Measurements from ENCODE around the gene ITGB7. TPM values are rescaled to one million over a fixed set of nuclear protein-coding genes. Genes with fewer than 3 reads are reported as not detected.
A peak's percentile ranks its signal among the peaks of the same experiment; 100 is the strongest.

ITGB7 gene
- total and polyA plus RNA-seq, 4 donors: 0.61 to 0.79 (median 0.66) TPM

DNA sequence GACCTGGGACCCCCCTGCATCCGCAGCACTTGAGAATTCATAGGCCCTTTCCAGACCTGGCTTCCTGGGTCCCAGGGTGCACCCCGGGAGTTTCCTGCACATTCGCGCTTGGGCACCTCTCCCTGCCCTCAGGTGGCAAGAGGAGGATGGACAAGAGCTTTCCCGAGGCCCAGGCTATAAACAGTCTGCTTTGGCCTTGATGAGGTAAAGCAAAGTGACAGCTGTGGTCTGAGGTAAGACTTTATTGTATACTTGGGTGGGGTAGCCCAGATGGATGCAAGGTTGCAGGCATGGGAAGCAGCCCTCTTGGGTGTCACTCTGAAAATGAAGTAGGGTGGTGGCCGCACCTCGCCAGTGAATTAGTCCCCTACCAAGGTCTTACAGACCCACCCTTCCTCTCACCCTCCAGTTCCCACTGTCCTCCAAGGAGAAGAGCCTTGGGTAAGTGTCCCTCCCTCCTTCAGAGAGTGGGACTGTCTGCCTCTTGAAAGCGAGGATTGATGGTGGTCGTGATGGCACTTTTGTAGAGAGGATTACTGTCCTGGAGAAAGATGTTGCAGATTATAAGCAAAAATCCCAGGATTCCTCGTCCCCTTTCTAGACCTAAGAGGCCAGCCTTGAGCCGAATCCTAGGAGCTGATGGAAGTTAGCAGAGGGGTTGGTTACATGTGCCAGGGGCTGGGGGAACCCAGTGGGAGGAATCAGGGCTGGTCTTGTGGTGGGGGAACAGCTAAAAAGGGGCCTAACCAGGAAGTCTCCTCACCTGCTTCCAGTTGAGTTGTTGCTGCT lies 15.8 kb downstream of the ITGB7 start:
- DNase-seq (ENCODE audit: low read depth in 4 of 6, low spot score in 6 of 6): no peak
- H3K9me3 ChIP-seq (ENCODE audit: control insufficient read depth, insufficient read depth, low read length): no peaks in the 10 kb centered on the region
- H3K27ac ChIP-seq (ENCODE audit: low read depth, low read length): no peak overlapping the region
- H3K36me3 ChIP-seq (ENCODE audit: control insufficient read depth, insufficient read depth, low read length): peaks cover 47% of the 10 kb centered on the region
- H3K27me3 ChIP-seq (ENCODE audit: control insufficient read depth, insufficient read depth, low read length): peaks cover 6% of the 10 kb centered on the region
- WGBS (ENCODE audit: insufficient coverage): 90% methylated on average over 6 of the region's 11 CpGs
- H3K4me1 ChIP-seq (ENCODE audit: control insufficient read depth, insufficient read depth, low read length): no peaks in the 10 kb centered on the region
- H3K4me3 ChIP-seq (ENCODE audit: low read depth, low read length): no peak overlapping the region

DNA sequence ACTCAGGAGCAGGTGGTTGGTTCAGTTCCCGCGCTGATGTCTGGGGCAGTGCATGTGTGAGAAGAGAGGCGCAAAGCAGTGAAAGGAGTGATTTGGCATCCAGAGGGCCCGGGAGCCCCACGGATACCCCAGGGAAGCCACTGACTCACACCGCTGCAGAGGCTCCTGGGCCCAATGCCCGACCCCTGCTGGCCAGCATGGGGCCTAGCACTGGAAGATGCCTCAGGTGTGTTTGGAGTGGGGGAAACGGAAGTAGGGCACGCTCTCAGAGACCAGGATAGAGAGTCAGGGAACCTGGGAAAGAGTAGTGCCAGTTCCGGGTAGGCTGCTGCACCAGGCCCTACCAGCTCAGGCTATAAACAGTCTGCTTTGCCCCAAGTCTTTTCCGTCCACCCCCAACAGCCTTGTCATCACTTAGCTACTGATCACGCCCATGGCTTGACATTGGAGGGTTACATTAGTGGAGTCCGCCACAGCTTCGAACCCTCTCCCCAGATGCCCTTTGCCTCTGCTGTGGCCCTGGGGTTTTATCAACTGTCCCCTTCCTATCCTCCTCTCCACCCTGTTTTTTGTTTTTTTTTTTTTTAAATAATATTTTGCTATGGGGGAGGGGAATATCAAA lies 16.8 kb downstream of the ITGB7 start:
- 39% methylated on average over 11 of the region's 14 CpGs for WGBS (ENCODE audit: insufficient coverage)
- peak in 2 of 6 donors; percentile 31 to 39 for DNase-seq (ENCODE audit: low read depth in 4 of 6, low spot score in 6 of 6)
- H3K36me3 ChIP-seq (ENCODE audit: control insufficient read depth, insufficient read depth, low read length): peaks cover 56% of the 10 kb centered on the region
- no peaks in the 10 kb centered on the region for H3K27me3 ChIP-seq (ENCODE audit: control insufficient read depth, insufficient read depth, low read length)
- H3K4me3 ChIP-seq (ENCODE audit: low read depth, low read length): no peak overlapping the region
- H3K27ac ChIP-seq (ENCODE audit: low read depth, low read length): no peak overlapping the region
- H3K9me3 ChIP-seq (ENCODE audit: control insufficient read depth, insufficient read depth, low read length): no peaks in the 10 kb centered on the region
- H3K4me1 ChIP-seq (ENCODE audit: control insufficient read depth, insufficient read depth, low read length): no peaks in the 10 kb centered on the region

DNA sequence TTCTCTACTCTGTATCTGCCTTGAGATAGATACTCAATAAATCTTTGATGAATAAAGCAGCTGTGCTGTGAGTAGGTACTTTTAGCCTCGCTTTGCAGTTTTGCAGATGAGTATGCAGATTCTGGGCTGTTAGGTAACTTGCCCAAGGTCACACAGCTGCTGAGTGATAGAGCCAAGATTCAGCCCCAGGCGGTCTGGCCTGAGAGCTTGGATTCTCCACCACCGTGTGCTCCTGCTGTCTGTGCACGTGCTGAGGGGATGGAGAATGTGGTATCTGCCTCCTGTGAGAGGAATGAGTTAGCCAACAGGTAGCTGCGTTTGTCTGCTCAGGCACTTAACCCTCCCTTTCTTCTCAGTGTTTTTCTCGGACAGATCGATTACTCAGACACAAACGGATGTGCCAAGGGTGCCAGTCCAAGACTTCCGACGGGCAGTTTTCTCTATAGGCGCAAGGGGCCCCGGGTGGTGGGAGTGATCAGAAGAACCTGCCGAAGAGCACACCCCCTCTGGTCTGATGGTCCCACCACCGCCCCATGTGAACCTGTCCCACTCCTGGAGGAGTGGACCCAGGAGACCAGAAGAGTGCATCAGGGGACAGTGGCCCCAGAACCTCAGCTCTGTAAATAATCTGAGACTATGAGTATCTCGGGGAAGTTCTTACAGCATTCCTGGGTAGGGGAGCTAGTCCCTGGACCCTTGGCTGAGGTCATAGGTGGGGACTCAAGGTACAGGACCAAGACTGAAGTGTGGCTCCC lies 19.7 kb downstream of the ITGB7 start:
- whole genome bisulfite sequencing (ENCODE audit: insufficient coverage): 91% methylated on average over 13 of the region's 15 CpGs
- no peaks in the 10 kb centered on the region for H3K9me3 ChIP-seq (ENCODE audit: control insufficient read depth, insufficient read depth, low read length)
- peaks cover 71% of the 10 kb centered on the region for H3K36me3 ChIP-seq (ENCODE audit: control insufficient read depth, insufficient read depth, low read length)
- no peaks in the 10 kb centered on the region for H3K27me3 ChIP-seq (ENCODE audit: control insufficient read depth, insufficient read depth, low read length)
- no peak for DNase-seq (ENCODE audit: low read depth in 4 of 6, low spot score in 6 of 6)
- H3K4me3 ChIP-seq (ENCODE audit: low read depth, low read length): no peak overlapping the region
- H3K4me1 ChIP-seq (ENCODE audit: control insufficient read depth, insufficient read depth, low read length): peaks cover 11% of the 10 kb centered on the region
- no peak overlapping the region for H3K27ac ChIP-seq (ENCODE audit: low read depth, low read length)

GRCh38 chr12:53186745-53187144 lies 20.3 kb downstream of the ITGB7 start:
- Histone ChIP-seq H3K4me1 (ENCODE audit: control insufficient read depth, insufficient read depth, low read length) (peaks cover 17% of the 10 kb centered on the region), H3K27ac (ENCODE audit: low read depth, low read length) (no peak overlapping the region), H3K9me3 (ENCODE audit: control insufficient read depth, insufficient read depth, low read length) (no peaks in the 10 kb centered on the region), H3K27me3 (ENCODE audit: control insufficient read depth, insufficient read depth, low read length) (no peaks in the 10 kb centered on the region), H3K36me3 (ENCODE audit: control insufficient read depth, insufficient read depth, low read length) (peaks cover 68% of the 10 kb centered on the region), H3K4me3 (ENCODE audit: low read depth, low read length) (no peak overlapping the region)
- DNase-seq (ENCODE audit: low read depth in 4 of 6, low spot score in 6 of 6): no peak
- 91% methylated on average over 2 of the region's 4 CpGs for WGBS (ENCODE audit: insufficient coverage)

DNA sequence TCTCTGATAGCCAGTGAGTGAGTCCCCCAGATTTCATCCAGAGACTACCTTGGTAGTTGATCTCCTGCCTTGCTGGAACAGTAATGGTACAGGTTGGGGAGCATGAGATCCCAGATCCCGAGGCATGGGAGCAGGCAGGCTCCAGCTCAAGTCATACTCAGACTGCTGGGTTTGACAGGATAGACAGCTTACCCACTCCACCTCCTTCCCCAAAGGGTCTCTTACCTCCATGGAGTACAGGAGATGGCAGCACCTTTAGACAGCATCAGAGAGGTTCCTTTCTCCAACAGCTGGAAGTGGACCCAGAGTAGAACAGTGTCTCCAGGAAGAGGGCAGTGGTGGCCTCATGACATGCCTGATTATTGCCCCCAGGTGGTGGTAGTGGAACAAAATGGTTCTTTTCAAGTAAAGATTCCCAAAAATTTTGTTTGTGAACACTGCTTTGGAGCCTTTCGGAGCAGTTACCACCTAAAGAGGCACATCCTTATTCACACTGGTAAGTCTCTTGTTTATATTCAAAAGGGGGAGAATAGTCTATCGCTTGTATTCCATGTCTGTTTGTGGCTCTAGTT lies 21.4 kb downstream of the ITGB7 start:
- H3K27ac ChIP-seq (ENCODE audit: low read depth, low read length): no peak overlapping the region
- H3K9me3 ChIP-seq (ENCODE audit: control insufficient read depth, insufficient read depth, low read length): no peaks in the 10 kb centered on the region
- DNase-seq (ENCODE audit: low read depth in 4 of 6, low spot score in 6 of 6): no peak
- no peak overlapping the region for H3K4me3 ChIP-seq (ENCODE audit: low read depth, low read length)
- WGBS (ENCODE audit: insufficient coverage): 100% methylated on average over 2 of the region's 3 CpGs
- H3K36me3 ChIP-seq (ENCODE audit: control insufficient read depth, insufficient read depth, low read length): peaks cover 62% of the 10 kb centered on the region
- H3K4me1 ChIP-seq (ENCODE audit: control insufficient read depth, insufficient read depth, low read length): peaks cover 23% of the 10 kb centered on the region
- H3K27me3 ChIP-seq (ENCODE audit: control insufficient read depth, insufficient read depth, low read length): no peaks in the 10 kb centered on the region

- Histone ChIP-seq H3K36me3 (ENCODE audit: control insufficient read depth, insufficient read depth, low read length) (peaks cover 57% of the 10 kb centered on the region), H3K27ac (ENCODE audit: low read depth, low read length) (no peak overlapping the region), H3K27me3 (ENCODE audit: control insufficient read depth, insufficient read depth, low read length) (no peaks in the 10 kb centered on the region), H3K9me3 (ENCODE audit: control insufficient read depth, insufficient read depth, low read length) (no peaks in the 10 kb centered on the region), H3K4me3 (ENCODE audit: low read depth, low read length) (no peak overlapping the region), H3K4me1 (ENCODE audit: control insufficient read depth, insufficient read depth, low read length) (peaks cover 26% of the 10 kb centered on the region)
- DNase-seq (ENCODE audit: low read depth in 4 of 6, low spot score in 6 of 6): no peak
- WGBS (ENCODE audit: insufficient coverage): 95% methylated on average over 6 of the region's 6 CpGs
Observed at GRCh38 chr12:53184828-53185227, 22.2 kb downstream of the ITGB7 start.

DNA sequence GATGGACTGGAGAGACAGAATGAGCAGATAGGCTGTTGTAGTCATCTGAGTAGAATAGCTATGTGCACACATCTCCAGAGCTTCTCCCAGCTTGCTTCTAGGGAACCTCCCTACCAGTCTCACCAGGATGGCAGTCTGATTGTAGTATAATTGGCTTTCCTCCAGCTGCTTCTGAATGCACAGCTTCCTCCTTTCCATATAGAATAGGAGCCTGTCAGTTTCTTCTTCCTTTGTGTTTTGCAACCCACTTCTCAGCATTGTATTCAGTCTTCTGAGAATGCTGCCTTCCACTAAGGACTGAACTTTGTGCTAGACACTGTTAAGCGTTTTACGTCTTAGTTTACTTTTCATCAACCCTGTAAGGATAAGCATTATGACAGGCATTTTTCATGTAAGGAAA lies 24.1 kb downstream of the ITGB7 start:
- H3K4me3 ChIP-seq (ENCODE audit: low read depth, low read length): no peak overlapping the region
- H3K27me3 ChIP-seq (ENCODE audit: control insufficient read depth, insufficient read depth, low read length): no peaks in the 10 kb centered on the region
- peaks cover 46% of the 10 kb centered on the region for H3K36me3 ChIP-seq (ENCODE audit: control insufficient read depth, insufficient read depth, low read length)
- no peaks in the 10 kb centered on the region for H3K9me3 ChIP-seq (ENCODE audit: control insufficient read depth, insufficient read depth, low read length)
- H3K4me1 ChIP-seq (ENCODE audit: control insufficient read depth, insufficient read depth, low read length): peaks cover 29% of the 10 kb centered on the region
- no CpG with 5 or more reads among the region's 2 CpGs for WGBS (ENCODE audit: insufficient coverage)
- no peak overlapping the region for H3K27ac ChIP-seq (ENCODE audit: low read depth, low read length)
- peak in 2 of 6 donors; percentile 24 to 41 for DNase-seq (ENCODE audit: low read depth in 4 of 6, low spot score in 6 of 6)

- no peaks in the 10 kb centered on the region for H3K9me3 ChIP-seq (ENCODE audit: control insufficient read depth, insufficient read depth, low read length)
- no peak for DNase-seq (ENCODE audit: low read depth in 4 of 6, low spot score in 6 of 6)
- WGBS (ENCODE audit: insufficient coverage): 74% methylated on average over 2 of the region's 2 CpGs
- peaks cover 29% of the 10 kb centered on the region for H3K4me1 ChIP-seq (ENCODE audit: control insufficient read depth, insufficient read depth, low read length)
- H3K4me3 ChIP-seq (ENCODE audit: low read depth, low read length): no peak overlapping the region
- H3K27ac ChIP-seq (ENCODE audit: low read depth, low read length): no peak overlapping the region
- H3K27me3 ChIP-seq (ENCODE audit: control insufficient read depth, insufficient read depth, low read length): no peaks in the 10 kb centered on the region
- peaks cover 36% of the 10 kb centered on the region for H3K36me3 ChIP-seq (ENCODE audit: control insufficient read depth, insufficient read depth, low read length)
Observed at GRCh38 chr12:53181935-53182334, 25.1 kb downstream of the ITGB7 start.

DNA sequence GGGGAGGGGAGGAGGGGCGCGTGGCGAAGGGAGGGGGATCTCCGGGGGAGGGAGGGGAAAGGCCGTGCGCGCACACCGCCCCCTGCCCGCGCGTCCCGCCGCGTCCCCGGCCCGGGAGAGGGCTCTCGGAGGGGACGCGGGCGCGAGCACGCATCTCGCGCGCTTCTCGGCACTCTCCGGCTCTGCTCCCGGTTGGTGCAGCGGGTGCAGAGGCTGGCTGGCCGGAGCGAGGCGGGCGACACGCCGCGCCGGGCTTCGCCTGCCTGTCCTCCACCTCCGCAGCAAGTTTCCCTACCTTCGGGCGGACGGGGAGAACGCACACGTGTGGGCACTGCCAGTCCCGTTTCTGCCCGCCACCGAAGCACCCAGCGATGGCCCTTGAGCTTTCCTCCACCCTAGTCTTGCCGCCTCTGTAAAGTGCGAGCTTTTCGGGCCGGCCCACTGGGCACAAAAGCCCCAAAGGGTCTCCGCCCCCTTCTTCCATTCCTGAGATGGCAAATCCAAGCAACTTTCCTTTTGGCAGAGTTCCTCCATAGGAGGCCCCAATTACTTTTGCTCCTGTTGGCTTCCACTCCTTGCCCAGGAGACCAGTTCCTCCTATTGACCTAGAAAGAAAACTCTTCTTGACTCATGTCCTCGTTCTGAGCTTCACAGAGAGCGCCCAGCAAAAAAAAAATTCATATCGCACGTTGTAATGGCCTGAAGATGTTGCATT lies 26.0 kb downstream of the ITGB7 start:
- Histone ChIP-seq H3K36me3 (ENCODE audit: control insufficient read depth, insufficient read depth, low read length) (peaks cover 28% of the 10 kb centered on the region), H3K4me3 (ENCODE audit: low read depth, low read length) (peak overlapping the region; percentile 80), H3K27ac (ENCODE audit: low read depth, low read length) (peak overlapping the region; percentile 96), H3K27me3 (ENCODE audit: control insufficient read depth, insufficient read depth, low read length) (no peaks in the 10 kb centered on the region), H3K9me3 (ENCODE audit: control insufficient read depth, insufficient read depth, low read length) (no peaks in the 10 kb centered on the region), H3K4me1 (ENCODE audit: control insufficient read depth, insufficient read depth, low read length) (peaks cover 29% of the 10 kb centered on the region)
- peak in 5 of 6 donors; percentile 62 to 95 (median 74) for DNase-seq (ENCODE audit: low read depth in 4 of 6, low spot score in 6 of 6)
- 1% methylated on average over 52 of the region's 57 CpGs for WGBS (ENCODE audit: insufficient coverage)

Data from spinal cord (tissue), 10 donors.